Measurements from ENCODE around the gene BACH2.

Gene BACH2

GRCh38 chr6:90284236-90285041 lies 12.2 kb downstream of the BACH2 start:
- in situ Hi-C loops (cut with MboI; ENCODE audit: low sequenced_read_pairs): loop anchor here (25.0 kb wide), 1 partner anchor 203 kb away; no protein-coding TSS in a partner anchor

- in situ Hi-C loops (cut with MboI; ENCODE audit: low sequenced_read_pairs): loop anchor here (25.0 kb wide), 1 partner anchor 205 kb away; no protein-coding TSS in a partner anchor
Measured at GRCh38 chr6:90282265-90282664, 14.4 kb downstream of the BACH2 start.

- in situ Hi-C loops (cut with MboI; ENCODE audit: low sequenced_read_pairs): loop anchor here (25.0 kb wide), 1 partner anchor 209 kb away; no protein-coding TSS in a partner anchor
Measured at GRCh38 chr6:90278129-90278528, 18.5 kb downstream of the BACH2 start.

GRCh38 chr6:90277302-90278011 lies 19.2 kb downstream of the BACH2 start:
- in situ Hi-C loops (cut with MboI; ENCODE audit: low sequenced_read_pairs): loop anchor here (25.0 kb wide), 1 partner anchor 210 kb away; no protein-coding TSS in a partner anchor

GRCh38 chr6:90274451-90275030 lies 22.1 kb downstream of the BACH2 start:
- in situ Hi-C loops (cut with MboI; ENCODE audit: low sequenced_read_pairs): loop anchor here (25.0 kb wide), 1 partner anchor 213 kb away; no protein-coding TSS in a partner anchor

GRCh38 chr6:90273863-90274262 lies 22.8 kb downstream of the BACH2 start:
- in situ Hi-C loops (cut with MboI; ENCODE audit: low sequenced_read_pairs): no loop called here

- in situ Hi-C loops (cut with MboI; ENCODE audit: low sequenced_read_pairs): no loop called here
Measured at GRCh38 chr6:90272895-90273294, 23.7 kb downstream of the BACH2 start.

GRCh38 chr6:90271831-90272230 lies 24.8 kb downstream of the BACH2 start:
- in situ Hi-C loops (cut with MboI; ENCODE audit: low sequenced_read_pairs): no loop called here

GRCh38 chr6:90269334-90269733 lies 27.3 kb downstream of the BACH2 start:
- in situ Hi-C loops (cut with MboI; ENCODE audit: low sequenced_read_pairs): no loop called here

GRCh38 chr6:90268178-90268577 lies 28.5 kb downstream of the BACH2 start:
- in situ Hi-C loops (cut with MboI; ENCODE audit: low sequenced_read_pairs): no loop called here

GRCh38 chr6:90266905-90267621 lies 29.6 kb downstream of the BACH2 start:
- in situ Hi-C loops (cut with MboI; ENCODE audit: low sequenced_read_pairs): no loop called here

- in situ Hi-C loops (cut with MboI; ENCODE audit: low sequenced_read_pairs): no loop called here
Measured at GRCh38 chr6:90264561-90264960, 32.1 kb downstream of the BACH2 start.

- in situ Hi-C loops (cut with MboI; ENCODE audit: low sequenced_read_pairs): no loop called here
Measured at GRCh38 chr6:90263633-90264032, 33.0 kb downstream of the BACH2 start.

- in situ Hi-C loops (cut with MboI; ENCODE audit: low sequenced_read_pairs): no loop called here
Measured at GRCh38 chr6:90261801-90262200, 34.8 kb downstream of the BACH2 start.

GRCh38 chr6:90257486-90257738 lies 39.2 kb downstream of the BACH2 start:
- in situ Hi-C loops (cut with MboI; ENCODE audit: low sequenced_read_pairs): no loop called here

- in situ Hi-C loops (cut with MboI; ENCODE audit: low sequenced_read_pairs): no loop called here
Measured at GRCh38 chr6:90256698-90257485, 39.8 kb downstream of the BACH2 start.

GRCh38 chr6:90253631-90254030 lies 43.0 kb downstream of the BACH2 start:
- in situ Hi-C loops (cut with MboI; ENCODE audit: low sequenced_read_pairs): no loop called here

GRCh38 chr6:90251295-90251992 lies 45.2 kb downstream of the BACH2 start:
- in situ Hi-C loops (cut with MboI; ENCODE audit: low sequenced_read_pairs): no loop called here

GRCh38 chr6:90250405-90250804 lies 46.2 kb downstream of the BACH2 start:
- in situ Hi-C loops (cut with MboI; ENCODE audit: low sequenced_read_pairs): no loop called here

GRCh38 chr6:90249458-90249857 lies 47.2 kb downstream of the BACH2 start:
- in situ Hi-C loops (cut with MboI; ENCODE audit: low sequenced_read_pairs): no loop called here
